PC-9 (cell line): ENCODE results near the gene GXYLT2. TPM values are rescaled to one million over a fixed set of nuclear protein-coding genes. Genes with fewer than 3 reads are reported as not detected.

ENCODE experiments used
- BruUV-seq: library from RNA; stranded (reverse); fragments of 400-500 nt; replicated peaks from 2 replicates; lab custom pipeline; 2021; lab: Mats Ljungman, UMichigan
- CTCF ChIA-PET: fragments of 300-600 bp; sonication (Branson Sonifier 250); formaldehyde crosslinking; loops from one replicate; lab custom pipeline; 2022; ENCODE audit warnings: antibody characterized with exemption; lab: Charles Lee
- POLR2A ChIA-PET: fragments of 300-600 bp; sonication (Branson Sonifier 250); formaldehyde crosslinking; loops from one replicate; lab custom pipeline; 2022; ENCODE audit warnings: antibody characterized with exemption; ENCODE audit not compliant: unreplicated experiment; lab: Charles Lee
- DNase-seq, 2 experiments: peaks; one replicate each; pipeline versions ENCODE4 v3.0.0 to v3.0.0-alpha.2; 2015 to 2022; ENCODE audit warnings: mixed read lengths in 1 of 2
- H2AFZ ChIP-seq: fragments of 200-600 bp; sonication (generic); 2 replicates; pipeline ENCODE4 v1.8.1; 2017; ENCODE audit warnings: antibody characterized with exemption
- H3F3A ChIP-seq: fragments of 200-600 bp; sonication (generic); 2 replicates; pipeline ENCODE4 v1.8.1; 2017; ENCODE audit warnings: antibody characterized with exemption, mild to moderate bottlenecking, low read depth; ENCODE audit not compliant: insufficient read depth
- H3K27ac ChIP-seq: fragments of 200-600 bp; sonication (generic); 2 replicates; pipeline ENCODE4 v1.6.1; 2016; ENCODE audit warnings: mixed run types
- H3K27me3 ChIP-seq: fragments of 200-600 bp; sonication (generic); 2 replicates; pipeline ENCODE4 v1.6.1; 2016; ENCODE audit warnings: low read depth, mixed run types; ENCODE audit not compliant: insufficient read depth
- H3K36me3 ChIP-seq: fragments of 200-600 bp; sonication (generic); 2 replicates; pipeline ENCODE4 v1.6.1; 2016; ENCODE audit warnings: low read depth, mixed run types
- H3K4me1 ChIP-seq: fragments of 200-600 bp; sonication (generic); replicated peaks from 2 replicates; pipeline ENCODE4 v1.6.1; 2016; ENCODE audit warnings: mixed run types; ENCODE audit not compliant: insufficient read depth
- H3K4me2 ChIP-seq: fragments of 200-600 bp; sonication (generic); 2 replicates; pipeline ENCODE4 v1.6.1; 2017; ENCODE audit warnings: mixed run types
- H3K4me3 ChIP-seq: fragments of 200-600 bp; sonication (generic); 2 replicates; pipeline ENCODE4 v1.6.1; 2016; ENCODE audit warnings: mixed run types
- H3K79me2 ChIP-seq: fragments of 200-600 bp; sonication (generic); 2 replicates; pipeline ENCODE4 v1.6.1; 2017; ENCODE audit warnings: low read depth, mixed run types
- H3K9me2 ChIP-seq: fragments of 200-600 bp; sonication (generic); 2 replicates; pipeline ENCODE4 v1.8.1; 2017; ENCODE audit warnings: mild to moderate bottlenecking; ENCODE audit not compliant: insufficient read depth
- H3K9me3 ChIP-seq: fragments of 200-600 bp; sonication (generic); 2 replicates; pipeline ENCODE4 v1.8.1; 2016; ENCODE audit warnings: low read depth; ENCODE audit not compliant: insufficient read depth
- H4K20me1 ChIP-seq: fragments of 200-600 bp; sonication (generic); 2 replicates; pipeline ENCODE4 v1.8.1; 2017; ENCODE audit not compliant: insufficient read depth
- EZH2 ChIP-seq: fragments of 200-600 bp; sonication (generic); IDR thresholded peaks from 2 replicates; pipeline ENCODE4 v1.8.0; 2017; ENCODE audit warnings: antibody characterized with exemption, low read depth
- intact Hi-C: fragments of 100-400 bp; cut with micrococcal nuclease; formaldehyde crosslinking; loops from one replicate; pipeline ENCODE4 v1.10.0; 2022; ENCODE audit not compliant: unreplicated experiment
- total RNA-seq: library from RNA; stranded (reverse); gene quantifications from 2 replicates; pipeline ENCODE4 v1.2.3, GENCODE V29; 2021
- TF ChIP-seq, protein P1 (sequence below): fragments of 200-600 bp; sonication (generic); conservative IDR thresholded peaks from 2 replicates; pipeline ENCODE4 v1.6.1; 2017; ENCODE audit warnings: mixed run types, antibody characterized with exemption, mild to moderate bottlenecking, moderate library complexity

Gene GXYLT2
- total RNA-seq, 1 experiment from 2014 or later: 2.9 TPM

DNA sequence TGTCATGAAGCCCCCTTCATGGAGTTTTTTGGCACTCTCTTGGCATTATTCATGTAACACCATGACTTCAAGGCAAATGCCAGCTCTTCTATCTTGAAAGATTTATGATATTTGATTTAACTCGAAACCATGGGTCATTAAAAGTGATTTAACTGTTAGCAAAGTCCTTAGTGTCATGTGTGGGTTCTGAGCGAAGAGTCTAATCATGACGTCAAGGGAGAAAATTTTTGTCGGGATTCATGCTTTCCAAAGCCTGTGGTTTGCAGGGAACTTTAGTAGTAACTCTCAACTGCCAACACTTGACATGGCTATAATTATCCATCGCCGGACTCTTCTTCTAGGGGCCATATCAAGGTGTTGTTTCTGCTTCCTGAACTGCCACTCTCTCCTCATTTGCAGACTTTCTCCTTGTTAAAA lies 11.5 kb downstream of the GXYLT2 start:
- TF ChIP-seq, protein P1, sequence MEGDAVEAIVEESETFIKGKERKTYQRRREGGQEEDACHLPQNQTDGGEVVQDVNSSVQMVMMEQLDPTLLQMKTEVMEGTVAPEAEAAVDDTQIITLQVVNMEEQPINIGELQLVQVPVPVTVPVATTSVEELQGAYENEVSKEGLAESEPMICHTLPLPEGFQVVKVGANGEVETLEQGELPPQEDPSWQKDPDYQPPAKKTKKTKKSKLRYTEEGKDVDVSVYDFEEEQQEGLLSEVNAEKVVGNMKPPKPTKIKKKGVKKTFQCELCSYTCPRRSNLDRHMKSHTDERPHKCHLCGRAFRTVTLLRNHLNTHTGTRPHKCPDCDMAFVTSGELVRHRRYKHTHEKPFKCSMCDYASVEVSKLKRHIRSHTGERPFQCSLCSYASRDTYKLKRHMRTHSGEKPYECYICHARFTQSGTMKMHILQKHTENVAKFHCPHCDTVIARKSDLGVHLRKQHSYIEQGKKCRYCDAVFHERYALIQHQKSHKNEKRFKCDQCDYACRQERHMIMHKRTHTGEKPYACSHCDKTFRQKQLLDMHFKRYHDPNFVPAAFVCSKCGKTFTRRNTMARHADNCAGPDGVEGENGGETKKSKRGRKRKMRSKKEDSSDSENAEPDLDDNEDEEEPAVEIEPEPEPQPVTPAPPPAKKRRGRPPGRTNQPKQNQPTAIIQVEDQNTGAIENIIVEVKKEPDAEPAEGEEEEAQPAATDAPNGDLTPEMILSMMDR: no peak
- no peak for TF ChIP-seq EZH2
- Histone ChIP-seq H2AFZ (no peak overlapping the region), H3K4me3 (no peak overlapping the region), H3F3A (no peaks in the 10 kb centered on the region), H3K36me3 (no peaks in the 10 kb centered on the region), H3K79me2 (no peaks in the 10 kb centered on the region), H4K20me1 (no peaks in the 10 kb centered on the region), H3K4me1 (peaks cover 23% of the 10 kb centered on the region), H3K27me3 (no peaks in the 10 kb centered on the region), H3K4me2 (no peak overlapping the region), H3K9me3 (no peaks in the 10 kb centered on the region), H3K27ac (no peak overlapping the region), H3K9me2 (no peaks in the 10 kb centered on the region)
- BruUV-seq: no TSS peak
- POLR2A ChIA-PET: no interaction called here
- CTCF ChIA-PET: no interaction called here
- no peak for DNase-seq
- intact Hi-C loops: no loop called here

- Histone ChIP-seq H3K79me2 (no peaks in the 10 kb centered on the region), H3K27me3 (no peaks in the 10 kb centered on the region), H3K4me2 (no peak overlapping the region), H2AFZ (no peak overlapping the region), H3K4me1 (peaks cover 24% of the 10 kb centered on the region), H3K36me3 (no peaks in the 10 kb centered on the region), H4K20me1 (no peaks in the 10 kb centered on the region), H3K27ac (no peak overlapping the region), H3K9me2 (no peaks in the 10 kb centered on the region), H3F3A (no peaks in the 10 kb centered on the region), H3K4me3 (no peak overlapping the region), H3K9me3 (no peaks in the 10 kb centered on the region)
- BruUV-seq: no TSS peak
- intact Hi-C loops: no loop called here
- POLR2A ChIA-PET: no interaction called here
- CTCF ChIA-PET: no interaction called here
- TF ChIP-seq, protein P1: no peak
- no peak for TF ChIP-seq EZH2
- DNase-seq: no peak
These were observed 12.2 kb downstream of the GXYLT2 start for GRCh38 chr3:72900048-72900447.

DNA sequence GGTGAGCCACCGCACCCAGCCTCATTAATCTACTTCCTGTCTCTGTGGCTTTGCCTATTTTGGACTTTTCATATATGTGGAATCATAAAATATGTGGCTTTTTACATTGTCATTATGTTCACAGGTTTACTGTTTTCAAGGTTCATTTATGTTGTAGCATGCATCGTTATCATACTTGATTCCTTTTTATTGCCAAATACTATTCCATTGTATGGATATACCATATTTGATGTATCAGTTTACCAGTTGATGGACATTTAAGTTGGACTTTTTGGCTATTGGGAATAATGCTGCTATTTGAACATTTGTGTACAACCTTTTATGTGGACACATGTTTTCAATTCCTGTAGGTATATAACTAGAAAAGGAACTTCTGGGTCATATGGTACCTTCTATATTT lies 14.0 kb downstream of the GXYLT2 start:
- Histone ChIP-seq H2AFZ (no peak overlapping the region), H3K27ac (no peak overlapping the region), H4K20me1 (no peaks in the 10 kb centered on the region), H3K9me2 (no peaks in the 10 kb centered on the region), H3K4me3 (no peak overlapping the region), H3F3A (no peaks in the 10 kb centered on the region), H3K4me1 (peaks cover 24% of the 10 kb centered on the region), H3K27me3 (no peaks in the 10 kb centered on the region), H3K4me2 (no peak overlapping the region), H3K36me3 (no peaks in the 10 kb centered on the region), H3K79me2 (no peaks in the 10 kb centered on the region), H3K9me3 (no peaks in the 10 kb centered on the region)
- CTCF ChIA-PET: no interaction called here
- TF ChIP-seq, protein P1: no peak
- no peak for TF ChIP-seq EZH2
- BruUV-seq: no TSS peak
- no peak for DNase-seq
- intact Hi-C loops: no loop called here
- POLR2A ChIA-PET: no interaction called here
